HG03025 (cell line): Measurements from ENCODE around the gene LRRC40.
"Not testable (repeated sequence)": the region's sequence is repeated elsewhere in the genome, so short reads cannot be mapped to it uniquely, and the experiment has no call there.

Source experiments
- ATAC-seq: cut with Tn5 transposase; IDR thresholded peaks from one replicate; pipeline ENCODE4 v1.9.1; 2021; ENCODE audit warnings: mild to moderate bottlenecking, moderate library complexity; ENCODE audit not compliant: unreplicated experiment, low FRiP score

LRRC40 gene

GRCh38 chr1:70205434-70206118, at the start of gene LRRC40:
LRRC40 (minus strand) TSS chr1:70205579; CDS start chr1:70205540, 39 bp downstream.
- peak; percentile 84 for ATAC-seq

- ATAC-seq: no peak
These were observed 43.4 kb upstream of the LRRC40 start for GRCh38 chr1:70248729-70249128.

- ATAC-seq: no peak
These were observed 42.4 kb upstream of the LRRC40 start for GRCh38 chr1:70247768-70248167.

- ATAC-seq: no peak
These were observed 41.7 kb upstream of the LRRC40 start for GRCh38 chr1:70247122-70247521.

- no peak for ATAC-seq
These were observed 34.6 kb upstream of the LRRC40 start for GRCh38 chr1:70239940-70240339.

- no peak for ATAC-seq
These were observed 29.4 kb upstream of the LRRC40 start for GRCh38 chr1:70234733-70235132.

- no peak for ATAC-seq
These were observed 26.1 kb upstream of the LRRC40 start for GRCh38 chr1:70231475-70231874.

- no peak for ATAC-seq
These were observed 23.3 kb upstream of the LRRC40 start for GRCh38 chr1:70228670-70229069.

GRCh38 chr1:70227439-70227838, 22.1 kb upstream of the LRRC40 start:
- ATAC-seq: no peak

GRCh38 chr1:70224954-70225353, 19.6 kb upstream of the LRRC40 start:
- ATAC-seq: no peak

- no peak for ATAC-seq
These were observed 17.4 kb upstream of the LRRC40 start for GRCh38 chr1:70222716-70223235.

GRCh38 chr1:70221238-70222121, 16.1 kb upstream of the LRRC40 start, which contains the start of gene SRSF11:
SRSF11 (plus strand) TSS chr1:70221380; CDS start chr1:70221637, 257 bp downstream.
- ATAC-seq: peak; percentile 96

- ATAC-seq: peak; percentile 0
These were observed 15.3 kb upstream of the LRRC40 start for GRCh38 chr1:70220517-70221237.

GRCh38 chr1:70220015-70220414, 14.6 kb upstream of the LRRC40 start:
- ATAC-seq: no peak

- no peak for ATAC-seq
These were observed 6.2 kb upstream of the LRRC40 start for GRCh38 chr1:70211541-70211940.

GRCh38 chr1:70210820-70211219, 5.4 kb upstream of the LRRC40 start:
- ATAC-seq: no peak

- ATAC-seq: no peak
These were observed 2.9 kb upstream of the LRRC40 start for GRCh38 chr1:70208292-70208691.

- no peak for ATAC-seq
These were observed 2.1 kb upstream of the LRRC40 start for GRCh38 chr1:70207492-70207891.

- ATAC-seq: not testable (repeated sequence)
These were observed 1.5 kb upstream of the LRRC40 start for GRCh38 chr1:70206833-70207232.

- ATAC-seq: peak; percentile 38
These were observed 327 bp downstream of the LRRC40 start for GRCh38 chr1:70205071-70205433.

- ATAC-seq: no peak
These were observed 779 bp downstream of the LRRC40 start for GRCh38 chr1:70204600-70204999.
